ENCODE data around the gene JAZF1.

Gene JAZF1

DNA sequence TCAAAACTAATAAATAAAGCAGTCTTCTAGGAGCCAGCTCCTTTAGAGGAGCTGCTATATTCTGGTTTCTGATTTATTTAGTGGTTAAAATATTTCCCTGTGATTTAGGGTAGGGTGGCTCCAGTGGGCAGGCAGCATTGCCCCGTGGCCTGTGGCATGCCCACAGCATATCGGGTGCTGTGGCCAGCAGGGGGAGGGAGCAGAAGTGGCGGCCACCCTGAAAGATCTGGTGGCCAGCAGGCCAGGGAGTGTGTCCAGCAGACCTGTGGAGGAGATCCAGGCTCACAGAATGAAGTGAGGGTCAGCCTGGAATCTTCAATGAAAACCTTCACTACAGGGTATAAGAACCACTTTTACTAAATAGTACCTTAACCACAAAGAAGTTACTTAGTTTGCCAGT is 251.5 kb downstream of the JAZF1 start (continued):
- TF ChIP-seq, protein P1, sequence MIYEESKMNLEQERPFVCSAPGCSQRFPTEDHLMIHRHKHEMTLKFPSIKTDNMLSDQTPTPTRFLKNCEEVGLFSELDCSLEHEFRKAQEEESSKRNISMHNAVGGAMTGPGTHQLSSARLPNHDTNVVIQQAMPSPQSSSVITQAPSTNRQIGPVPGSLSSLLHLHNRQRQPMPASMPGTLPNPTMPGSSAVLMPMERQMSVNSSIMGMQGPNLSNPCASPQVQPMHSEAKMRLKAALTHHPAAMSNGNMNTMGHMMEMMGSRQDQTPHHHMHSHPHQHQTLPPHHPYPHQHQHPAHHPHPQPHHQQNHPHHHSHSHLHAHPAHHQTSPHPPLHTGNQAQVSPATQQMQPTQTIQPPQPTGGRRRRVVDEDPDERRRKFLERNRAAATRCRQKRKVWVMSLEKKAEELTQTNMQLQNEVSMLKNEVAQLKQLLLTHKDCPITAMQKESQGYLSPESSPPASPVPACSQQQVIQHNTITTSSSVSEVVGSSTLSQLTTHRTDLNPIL (CRISPR knock-in tag; IDR thresholded peaks at IDR 0.05; ENCODE audit: low read depth) = no peak
- TF ChIP-seq CSDC2 (CRISPR knock-in tag; IDR thresholded peaks at IDR 0.05) (no peak), SNAI2 (CRISPR knock-in tag; IDR thresholded peaks at IDR 0.05) (no peak)
- TF ChIP-seq, protein P2, sequence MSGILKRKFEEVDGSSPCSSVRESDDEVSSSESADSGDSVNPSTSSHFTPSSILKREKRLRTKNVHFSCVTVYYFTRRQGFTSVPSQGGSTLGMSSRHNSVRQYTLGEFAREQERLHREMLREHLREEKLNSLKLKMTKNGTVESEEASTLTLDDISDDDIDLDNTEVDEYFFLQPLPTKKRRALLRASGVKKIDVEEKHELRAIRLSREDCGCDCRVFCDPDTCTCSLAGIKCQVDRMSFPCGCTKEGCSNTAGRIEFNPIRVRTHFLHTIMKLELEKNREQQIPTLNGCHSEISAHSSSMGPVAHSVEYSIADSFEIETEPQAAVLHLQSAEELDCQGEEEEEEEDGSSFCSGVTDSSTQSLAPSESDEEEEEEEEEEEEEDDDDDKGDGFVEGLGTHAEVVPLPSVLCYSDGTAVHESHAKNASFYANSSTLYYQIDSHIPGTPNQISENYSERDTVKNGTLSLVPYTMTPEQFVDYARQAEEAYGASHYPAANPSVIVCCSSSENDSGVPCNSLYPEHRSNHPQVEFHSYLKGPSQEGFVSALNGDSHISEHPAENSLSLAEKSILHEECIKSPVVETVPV (CRISPR knock-in tag; IDR thresholded peaks at IDR 0.05) = no peak

DNA sequence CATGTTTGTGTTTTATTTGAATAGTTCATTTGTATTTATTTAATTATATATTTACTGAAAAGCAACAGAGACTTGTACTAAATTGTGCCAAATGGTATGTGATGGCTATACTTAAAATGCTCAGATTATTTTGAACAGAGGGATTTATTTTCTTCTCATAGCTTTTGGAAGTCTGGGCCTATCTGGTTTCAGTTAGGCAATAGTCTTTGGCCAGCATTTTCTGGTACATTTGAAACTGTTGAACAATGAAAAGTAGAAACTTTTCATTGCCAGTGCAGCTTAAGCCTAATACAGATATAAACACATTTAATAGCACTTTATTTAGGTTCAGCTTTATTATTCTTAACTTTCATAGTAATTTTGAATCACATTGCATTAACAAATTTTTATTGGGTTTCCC is 252.6 kb downstream of the JAZF1 start:
- no peak for ATAC-seq
- TF ChIP-seq PATZ1 (CRISPR knock-in tag; IDR thresholded peaks at IDR 0.05; ENCODE audit: borderline replicate concordance) = no peak
- TF ChIP-seq, protein P2 (CRISPR knock-in tag; IDR thresholded peaks at IDR 0.05) = no peak
- TF ChIP-seq ESRRG (CRISPR knock-in tag; IDR thresholded peaks at IDR 0.05) = no peak
- TF ChIP-seq ZNF70 (CRISPR knock-in tag; IDR thresholded peaks at IDR 0.05) = no peak
- TF ChIP-seq, protein P1 (CRISPR knock-in tag; IDR thresholded peaks at IDR 0.05; ENCODE audit: low read depth) = no peak
- TF ChIP-seq SNAI2 (CRISPR knock-in tag; IDR thresholded peaks at IDR 0.05) = no peak
- no peak for TF ChIP-seq OSR1 (CRISPR knock-in tag; IDR thresholded peaks at IDR 0.05)
- no peak for TF ChIP-seq ARNTL (CRISPR knock-in tag; IDR thresholded peaks at IDR 0.05; ENCODE audit: borderline replicate concordance, low read depth)
- no peak for TF ChIP-seq PPARA (CRISPR knock-in tag; IDR thresholded peaks at IDR 0.05; ENCODE audit: borderline replicate concordance)
- TF ChIP-seq ZNF8 (CRISPR knock-in tag; IDR thresholded peaks at IDR 0.05) = no peak
- TF ChIP-seq ISL1 (CRISPR knock-in tag; IDR thresholded peaks at IDR 0.05) = no peak
- TF ChIP-seq, protein P3, sequence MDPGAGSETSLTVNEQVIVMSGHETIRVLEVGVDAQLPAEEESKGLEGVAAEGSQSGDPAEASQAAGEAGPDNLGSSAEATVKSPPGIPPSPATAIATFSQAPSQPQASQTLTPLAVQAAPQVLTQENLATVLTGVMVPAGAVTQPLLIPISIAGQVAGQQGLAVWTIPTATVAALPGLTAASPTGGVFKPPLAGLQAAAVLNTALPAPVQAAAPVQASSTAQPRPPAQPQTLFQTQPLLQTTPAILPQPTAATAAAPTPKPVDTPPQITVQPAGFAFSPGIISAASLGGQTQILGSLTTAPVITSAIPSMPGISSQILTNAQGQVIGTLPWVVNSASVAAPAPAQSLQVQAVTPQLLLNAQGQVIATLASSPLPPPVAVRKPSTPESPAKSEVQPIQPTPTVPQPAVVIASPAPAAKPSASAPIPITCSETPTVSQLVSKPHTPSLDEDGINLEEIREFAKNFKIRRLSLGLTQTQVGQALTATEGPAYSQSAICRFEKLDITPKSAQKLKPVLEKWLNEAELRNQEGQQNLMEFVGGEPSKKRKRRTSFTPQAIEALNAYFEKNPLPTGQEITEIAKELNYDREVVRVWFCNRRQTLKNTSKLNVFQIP (CRISPR knock-in tag; IDR thresholded peaks at IDR 0.05; ENCODE audit: borderline replicate concordance, low read depth) = no peak
- TF ChIP-seq ZFP3 (CRISPR knock-in tag; IDR thresholded peaks at IDR 0.05) = no peak
- TF ChIP-seq CSDC2 (CRISPR knock-in tag; IDR thresholded peaks at IDR 0.05) = no peak
- no peak for TF ChIP-seq RARB (CRISPR knock-in tag; IDR thresholded peaks at IDR 0.05)
- no peak for TF ChIP-seq ZFP30 (CRISPR knock-in tag; IDR thresholded peaks at IDR 0.05)
- TF ChIP-seq GLIS3 (CRISPR knock-in tag; IDR thresholded peaks at IDR 0.05) = no peak
- TF ChIP-seq ZC3H10 (CRISPR knock-in tag; IDR thresholded peaks at IDR 0.05) = no peak
- TF ChIP-seq TSHZ2 (CRISPR knock-in tag; IDR thresholded peaks at IDR 0.05) = no peak
- no peak for TF ChIP-seq TCF4 (CRISPR knock-in tag; IDR thresholded peaks at IDR 0.05; ENCODE audit: borderline replicate concordance)
